PC-9 (cell line): ENCODE measurements around the gene RIPOR2. TPM values are rescaled to one million over a fixed set of nuclear protein-coding genes. Genes with fewer than 3 reads are reported as not detected.

Experiments
- BruUV-seq: library from RNA; stranded (reverse); fragments of 400-500 nt; replicated peaks from 2 replicates; lab custom pipeline; 2021; lab: Mats Ljungman, UMichigan
- CTCF ChIA-PET: fragments of 300-600 bp; sonication (Branson Sonifier 250); formaldehyde crosslinking; loops from one replicate; lab custom pipeline; 2022; ENCODE audit warnings: antibody characterized with exemption; lab: Charles Lee
- POLR2A ChIA-PET: fragments of 300-600 bp; sonication (Branson Sonifier 250); formaldehyde crosslinking; loops from one replicate; lab custom pipeline; 2022; ENCODE audit warnings: antibody characterized with exemption; ENCODE audit not compliant: unreplicated experiment; lab: Charles Lee
- DNase-seq, 2 experiments: peaks; one replicate each; pipeline versions ENCODE4 v3.0.0 to v3.0.0-alpha.2; 2015 to 2022; ENCODE audit warnings: mixed read lengths in 1 of 2
- H2AFZ ChIP-seq: fragments of 200-600 bp; sonication (generic); 2 replicates; pipeline ENCODE4 v1.8.1; 2017; ENCODE audit warnings: antibody characterized with exemption
- H3F3A ChIP-seq: fragments of 200-600 bp; sonication (generic); 2 replicates; pipeline ENCODE4 v1.8.1; 2017; ENCODE audit warnings: antibody characterized with exemption, mild to moderate bottlenecking, low read depth; ENCODE audit not compliant: insufficient read depth
- H3K27ac ChIP-seq: fragments of 200-600 bp; sonication (generic); 2 replicates; pipeline ENCODE4 v1.6.1; 2016; ENCODE audit warnings: mixed run types
- H3K27me3 ChIP-seq: fragments of 200-600 bp; sonication (generic); 2 replicates; pipeline ENCODE4 v1.6.1; 2016; ENCODE audit warnings: low read depth, mixed run types; ENCODE audit not compliant: insufficient read depth
- H3K36me3 ChIP-seq: fragments of 200-600 bp; sonication (generic); 2 replicates; pipeline ENCODE4 v1.6.1; 2016; ENCODE audit warnings: low read depth, mixed run types
- H3K4me1 ChIP-seq: fragments of 200-600 bp; sonication (generic); replicated peaks from 2 replicates; pipeline ENCODE4 v1.6.1; 2016; ENCODE audit warnings: mixed run types; ENCODE audit not compliant: insufficient read depth
- H3K4me2 ChIP-seq: fragments of 200-600 bp; sonication (generic); 2 replicates; pipeline ENCODE4 v1.6.1; 2017; ENCODE audit warnings: mixed run types
- H3K4me3 ChIP-seq: fragments of 200-600 bp; sonication (generic); 2 replicates; pipeline ENCODE4 v1.6.1; 2016; ENCODE audit warnings: mixed run types
- H3K79me2 ChIP-seq: fragments of 200-600 bp; sonication (generic); 2 replicates; pipeline ENCODE4 v1.6.1; 2017; ENCODE audit warnings: low read depth, mixed run types
- H3K9me2 ChIP-seq: fragments of 200-600 bp; sonication (generic); 2 replicates; pipeline ENCODE4 v1.8.1; 2017; ENCODE audit warnings: mild to moderate bottlenecking; ENCODE audit not compliant: insufficient read depth
- H3K9me3 ChIP-seq: fragments of 200-600 bp; sonication (generic); 2 replicates; pipeline ENCODE4 v1.8.1; 2016; ENCODE audit warnings: low read depth; ENCODE audit not compliant: insufficient read depth
- H4K20me1 ChIP-seq: fragments of 200-600 bp; sonication (generic); 2 replicates; pipeline ENCODE4 v1.8.1; 2017; ENCODE audit not compliant: insufficient read depth
- EZH2 ChIP-seq: fragments of 200-600 bp; sonication (generic); IDR thresholded peaks from 2 replicates; pipeline ENCODE4 v1.8.0; 2017; ENCODE audit warnings: antibody characterized with exemption, low read depth
- intact Hi-C: fragments of 100-400 bp; cut with micrococcal nuclease; formaldehyde crosslinking; loops from one replicate; pipeline ENCODE4 v1.10.0; 2022; ENCODE audit not compliant: unreplicated experiment
- total RNA-seq: library from RNA; stranded (reverse); gene quantifications from 2 replicates; pipeline ENCODE4 v1.2.3, GENCODE V29; 2021
- TF ChIP-seq, protein P1 (sequence below): fragments of 200-600 bp; sonication (generic); conservative IDR thresholded peaks from 2 replicates; pipeline ENCODE4 v1.6.1; 2017; ENCODE audit warnings: mixed run types, antibody characterized with exemption, mild to moderate bottlenecking, moderate library complexity

The RIPOR2 gene
- total RNA-seq, 1 experiment from 2014 or later: 0.94 TPM

DNA sequence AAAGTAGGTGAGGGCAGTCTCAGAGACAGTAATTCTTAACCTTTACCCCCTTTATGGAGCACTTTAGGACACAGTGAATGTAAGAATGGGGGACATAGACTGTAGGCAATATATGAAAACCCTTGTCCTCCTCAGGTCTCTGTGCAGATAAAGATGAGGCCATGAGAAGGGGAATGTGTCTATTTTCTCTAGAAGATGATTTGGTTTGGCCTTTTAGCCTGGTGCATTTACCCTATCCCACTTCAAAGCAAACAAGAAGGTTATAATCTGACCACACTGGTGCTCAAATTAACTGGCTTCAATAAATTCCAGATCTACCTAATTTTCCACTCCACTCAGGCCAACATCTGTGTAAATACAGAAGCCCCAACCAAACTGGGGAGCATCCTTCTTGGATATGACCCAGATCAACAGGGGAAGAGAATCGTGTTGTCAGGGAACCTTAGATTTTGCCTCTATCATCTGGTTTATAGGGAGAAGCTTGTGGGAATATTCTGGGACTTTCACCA, 42.4 kb downstream of the RIPOR2 start:
- no peaks in the 10 kb centered on the region for H3K9me3 ChIP-seq
- intact Hi-C loops: no loop called here
- CTCF ChIA-PET: no interaction called here

DNA sequence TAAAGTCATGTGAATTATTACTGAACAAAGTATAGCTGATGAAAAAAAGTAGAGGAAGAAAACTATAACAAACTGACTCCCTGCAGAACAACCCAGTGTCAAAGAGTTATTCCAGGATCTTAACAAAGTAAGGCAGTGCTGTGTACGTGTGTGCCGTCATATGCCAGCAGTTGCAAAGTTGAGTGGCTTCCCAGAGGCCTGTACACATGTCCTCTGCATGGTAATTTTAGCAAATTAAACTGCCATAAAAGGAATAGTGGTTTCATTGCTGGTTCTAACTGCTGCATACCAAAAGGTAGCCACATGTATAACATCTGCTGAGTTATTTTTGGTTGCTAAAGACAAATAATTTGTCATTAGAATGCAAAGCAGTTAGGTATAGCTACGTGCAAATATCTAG, 44.8 kb downstream of the RIPOR2 start:
- ChIA-PET CTCF (no interaction called here), POLR2A (no interaction called here)
- DNase-seq: no peak
- H3K79me2 ChIP-seq: no peaks in the 10 kb centered on the region
- intact Hi-C loops: no loop called here
- TF ChIP-seq, protein P1, sequence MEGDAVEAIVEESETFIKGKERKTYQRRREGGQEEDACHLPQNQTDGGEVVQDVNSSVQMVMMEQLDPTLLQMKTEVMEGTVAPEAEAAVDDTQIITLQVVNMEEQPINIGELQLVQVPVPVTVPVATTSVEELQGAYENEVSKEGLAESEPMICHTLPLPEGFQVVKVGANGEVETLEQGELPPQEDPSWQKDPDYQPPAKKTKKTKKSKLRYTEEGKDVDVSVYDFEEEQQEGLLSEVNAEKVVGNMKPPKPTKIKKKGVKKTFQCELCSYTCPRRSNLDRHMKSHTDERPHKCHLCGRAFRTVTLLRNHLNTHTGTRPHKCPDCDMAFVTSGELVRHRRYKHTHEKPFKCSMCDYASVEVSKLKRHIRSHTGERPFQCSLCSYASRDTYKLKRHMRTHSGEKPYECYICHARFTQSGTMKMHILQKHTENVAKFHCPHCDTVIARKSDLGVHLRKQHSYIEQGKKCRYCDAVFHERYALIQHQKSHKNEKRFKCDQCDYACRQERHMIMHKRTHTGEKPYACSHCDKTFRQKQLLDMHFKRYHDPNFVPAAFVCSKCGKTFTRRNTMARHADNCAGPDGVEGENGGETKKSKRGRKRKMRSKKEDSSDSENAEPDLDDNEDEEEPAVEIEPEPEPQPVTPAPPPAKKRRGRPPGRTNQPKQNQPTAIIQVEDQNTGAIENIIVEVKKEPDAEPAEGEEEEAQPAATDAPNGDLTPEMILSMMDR: no peak
- TF ChIP-seq EZH2: no peak
- BruUV-seq: no TSS peak
- no peaks in the 10 kb centered on the region for H3K27me3 ChIP-seq
- H3K9me3 ChIP-seq: no peaks in the 10 kb centered on the region
- H3K4me2 ChIP-seq: no peak overlapping the region
- H3K27ac ChIP-seq: no peak overlapping the region
- H3K9me2 ChIP-seq: no peaks in the 10 kb centered on the region
- no peaks in the 10 kb centered on the region for H3K4me1 ChIP-seq
- no peaks in the 10 kb centered on the region for H4K20me1 ChIP-seq
- no peaks in the 10 kb centered on the region for H3F3A ChIP-seq
- H3K4me3 ChIP-seq: no peak overlapping the region
- no peaks in the 10 kb centered on the region for H3K36me3 ChIP-seq
- no peak overlapping the region for H2AFZ ChIP-seq

More for the DNA sequence above, 42.4 kb downstream of the RIPOR2 start:
- no TSS peak for BruUV-seq
- H3K27ac ChIP-seq: no peak overlapping the region
- no peaks in the 10 kb centered on the region for H3K79me2 ChIP-seq
- H3K4me1 ChIP-seq: no peaks in the 10 kb centered on the region
- DNase-seq: no peak
- no peaks in the 10 kb centered on the region for H3F3A ChIP-seq
- H4K20me1 ChIP-seq: no peaks in the 10 kb centered on the region
- no peaks in the 10 kb centered on the region for H3K36me3 ChIP-seq
- no peak for TF ChIP-seq EZH2
- TF ChIP-seq, protein P1: no peak
- no peaks in the 10 kb centered on the region for H3K27me3 ChIP-seq
- no peak overlapping the region for H3K4me2 ChIP-seq
- no peaks in the 10 kb centered on the region for H3K9me2 ChIP-seq
- H2AFZ ChIP-seq: no peak overlapping the region
- POLR2A ChIA-PET: no interaction called here
- no peak overlapping the region for H3K4me3 ChIP-seq

DNA sequence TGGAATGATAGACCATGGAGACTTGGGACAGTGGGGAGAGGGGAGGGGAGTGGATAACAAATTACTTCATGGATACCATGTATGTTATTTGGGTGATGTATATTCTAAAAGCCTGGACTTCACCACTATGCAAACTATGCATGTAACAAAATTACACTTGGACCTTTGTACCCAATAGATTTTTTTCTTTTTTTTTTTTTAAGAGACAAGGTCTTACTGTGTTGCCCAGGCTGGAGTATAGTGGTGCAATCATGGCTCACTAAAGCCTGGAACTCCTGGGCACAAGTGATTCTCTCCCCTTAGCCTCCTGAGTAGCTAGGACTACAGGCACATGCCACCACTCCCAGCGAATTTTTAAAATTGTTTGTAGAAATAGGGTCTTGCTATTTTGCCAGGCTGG, 45.3 kb downstream of the RIPOR2 start:
- no peak for TF ChIP-seq EZH2
- TF ChIP-seq, protein P1: no peak
- H3K9me3 ChIP-seq: no peaks in the 10 kb centered on the region
- H3F3A ChIP-seq: no peaks in the 10 kb centered on the region
- no peaks in the 10 kb centered on the region for H3K27me3 ChIP-seq
- intact Hi-C loops: no loop called here
- BruUV-seq: no TSS peak
- H3K4me1 ChIP-seq: no peaks in the 10 kb centered on the region
- no peaks in the 10 kb centered on the region for H4K20me1 ChIP-seq
- H3K9me2 ChIP-seq: no peaks in the 10 kb centered on the region
- ChIA-PET POLR2A (no interaction called here), CTCF (no interaction called here)
- no peak overlapping the region for H2AFZ ChIP-seq
- H3K79me2 ChIP-seq: no peaks in the 10 kb centered on the region
- no peaks in the 10 kb centered on the region for H3K36me3 ChIP-seq
- no peak overlapping the region for H3K4me2 ChIP-seq
- H3K4me3 ChIP-seq: no peak overlapping the region
- no peak for DNase-seq
- no peak overlapping the region for H3K27ac ChIP-seq
